Activated CD8-positive, alpha-beta T cell treated with anti-CD3 and anti-CD28 coated beads, Interleukin-2, amount 10 ng/mL, durations not matched to agents 7 days and 5 days (primary cell): Measurements from ENCODE around the gene LCLAT1. TPM values are rescaled to one million over a fixed set of nuclear protein-coding genes. Genes with fewer than 3 reads are reported as not detected.
A peak's percentile ranks its signal among the peaks of the same experiment; 100 is the strongest.

Source experiments
- ATAC-seq: fragments of 150-1000 bp; cut with Tn5 transposase; one replicate; pipeline ENCODE4 v1.10.0; 2021; ENCODE audit warnings: moderate library complexity
- CTCF ChIA-PET: fragments of 350-600 bp; sonication (Branson Sonifier 250); formaldehyde crosslinking; loops from one replicate; lab custom pipeline; 2021; ENCODE audit warnings: antibody characterized with exemption; lab: Charles Lee
- POLR2A ChIA-PET: fragments of 350-600 bp; sonication (Branson Sonifier 250); formaldehyde crosslinking; loops from one replicate; lab custom pipeline; 2021; ENCODE audit warnings: antibody characterized with exemption; lab: Charles Lee
- DNase-seq: peaks from one replicate; pipeline ENCODE4 v3.0.0-alpha.2; 2020
- H3K27ac Mint-ChIP-seq: one replicate; pipeline ENCODE4 v1.8.0; 2021; ENCODE audit warnings: mild to moderate bottlenecking, mixed read lengths
- H3K27me3 Mint-ChIP-seq: one replicate; pipeline ENCODE4 v1.8.0; 2021; ENCODE audit warnings: low read depth, mixed read lengths
- H3K36me3 Mint-ChIP-seq: one replicate; pipeline ENCODE4 v1.8.0; 2021; ENCODE audit warnings: low read depth, mixed read lengths
- H3K4me1 Mint-ChIP-seq: one replicate; pipeline ENCODE4 v1.8.0; 2021; ENCODE audit warnings: low read depth, mixed read lengths
- H3K4me3 Mint-ChIP-seq: one replicate; pipeline ENCODE4 v1.8.0; 2021; ENCODE audit warnings: mild to moderate bottlenecking, mixed read lengths
- H3K9me3 Mint-ChIP-seq: one replicate; pipeline ENCODE4 v1.8.0; 2022; ENCODE audit warnings: mixed read lengths; ENCODE audit not compliant: insufficient read depth
- total RNA-seq, 2 experiments: library from RNA; stranded (reverse); gene quantifications; one replicate each; pipeline ENCODE4 v1.2.3, GENCODE V29; 2021

The LCLAT1 gene
- total RNA-seq, 2 experiments from 2014 or later, result 25.1 to 25.3 TPM

- DNase-seq (no peak), ATAC-seq (no peak)
- no peaks in the 10 kb centered on the region for H3K36me3 Mint-ChIP-seq
- no peak overlapping the region for H3K4me3 Mint-ChIP-seq
- peaks cover 19% of the 10 kb centered on the region for H3K4me1 Mint-ChIP-seq
- CTCF ChIA-PET, result interaction anchor here (1.1 kb wide), 1 partner anchor 8 kb away, joined by 3 read pairs; no protein-coding TSS in a partner anchor
- no peak overlapping the region for H3K27ac Mint-ChIP-seq
- H3K27me3 Mint-ChIP-seq, result no peaks in the 10 kb centered on the region
- POLR2A ChIA-PET, result interaction anchor here (0.7 to 1.2 kb wide), 2 partner anchors 19 to 281 kb away, joined by 3 read pairs; partner anchors contain the start of gene YPEL5
- no peaks in the 10 kb centered on the region for H3K9me3 Mint-ChIP-seq
Measured at GRCh38 chr2:30427606-30428347, 19.3 kb upstream of the LCLAT1 start.

- no peaks in the 10 kb centered on the region for H3K9me3 Mint-ChIP-seq
- H3K4me1 Mint-ChIP-seq, result peaks cover 15% of the 10 kb centered on the region
- H3K27ac Mint-ChIP-seq, result peak overlapping the region; percentile 1
- DNase-seq, result no peak
- no peaks in the 10 kb centered on the region for H3K36me3 Mint-ChIP-seq
- no peak overlapping the region for H3K4me3 Mint-ChIP-seq
- H3K27me3 Mint-ChIP-seq, result no peaks in the 10 kb centered on the region
- POLR2A ChIA-PET, result interaction anchor here (1.2 kb wide), 1 partner anchor 18 kb away, joined by 3 read pairs; no protein-coding TSS in a partner anchor
- ATAC-seq, result no peak
- CTCF ChIA-PET, result interaction anchor here (1.1 to 1.6 kb wide), 2 partner anchors 9 to 10 kb away, joined by 3 read pairs; no protein-coding TSS in a partner anchor
Measured at GRCh38 chr2:30428348-30428662, 18.7 kb upstream of the LCLAT1 start.

DNA sequence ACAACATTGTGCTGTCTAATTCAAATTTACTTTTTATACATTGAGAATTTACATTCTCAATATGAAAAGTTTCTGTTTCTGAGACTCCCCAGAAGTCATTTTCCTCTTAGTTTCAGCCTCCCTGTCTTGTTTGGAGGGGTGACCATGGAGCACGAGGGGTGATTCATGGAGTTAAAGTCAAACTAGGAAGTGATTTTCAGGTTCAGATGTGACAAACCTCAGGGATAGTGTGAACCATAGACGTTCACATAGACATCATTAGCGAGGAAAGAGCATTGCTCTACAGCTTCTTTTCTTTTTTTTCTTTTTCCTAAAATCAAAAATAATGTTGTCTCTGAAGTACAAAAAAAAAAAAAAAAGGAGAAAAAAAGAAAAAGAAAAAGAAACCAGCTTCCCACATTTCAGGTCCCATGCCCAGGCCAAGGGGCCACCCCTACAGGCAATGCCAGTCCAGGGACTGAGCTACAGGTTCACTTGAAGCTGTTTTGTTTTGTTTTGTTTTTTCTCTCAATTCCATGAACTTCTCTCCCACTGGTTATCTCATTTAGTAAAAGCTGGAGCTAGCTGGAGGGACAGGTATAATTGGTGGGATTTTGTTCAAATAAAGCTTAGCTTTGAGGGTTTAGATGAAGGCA is 18.1 kb upstream of the LCLAT1 start:
- no peak overlapping the region for H3K4me3 Mint-ChIP-seq
- H3K9me3 Mint-ChIP-seq, result no peaks in the 10 kb centered on the region
- H3K27me3 Mint-ChIP-seq, result no peaks in the 10 kb centered on the region
- CTCF ChIA-PET, result interaction anchor here (0.8 to 1.6 kb wide), 3 partner anchors 9 to 264 kb away, joined by 3 to 5 read pairs (median 3); no protein-coding TSS in a partner anchor
- peak overlapping the region; percentile 1 for H3K27ac Mint-ChIP-seq
- no peaks in the 10 kb centered on the region for H3K36me3 Mint-ChIP-seq
- DNase-seq (no peak), ATAC-seq (no peak)
- POLR2A ChIA-PET, result interaction anchor here (0.6 to 1.2 kb wide), 2 partner anchors 18 to 215 kb away, joined by 3 read pairs; no protein-coding TSS in a partner anchor
- peaks cover 14% of the 10 kb centered on the region for H3K4me1 Mint-ChIP-seq

GRCh38 chr2:30433541-30434299 is 13.3 kb upstream of the LCLAT1 start:
- ATAC-seq, result no peak

GRCh38 chr2:30434708-30435107 is 12.3 kb upstream of the LCLAT1 start:
- CTCF ChIA-PET, result no interaction called here
- Mint-ChIP-seq H3K9me3 (no peaks in the 10 kb centered on the region), H3K27me3 (no peaks in the 10 kb centered on the region), H3K4me3 (no peak overlapping the region), H3K36me3 (no peaks in the 10 kb centered on the region), H3K27ac (no peak overlapping the region), H3K4me1 (peaks cover 4% of the 10 kb centered on the region)
- no peak for DNase-seq
- POLR2A ChIA-PET, result no interaction called here
- ATAC-seq, result no peak

More at GRCh38 chr2:30433541-30434299, 13.3 kb upstream of the LCLAT1 start:
- no peaks in the 10 kb centered on the region for H3K27me3 Mint-ChIP-seq
- no peaks in the 10 kb centered on the region for H3K9me3 Mint-ChIP-seq
- H3K36me3 Mint-ChIP-seq, result no peaks in the 10 kb centered on the region
- ChIA-PET POLR2A (no interaction called here), CTCF (interaction anchor here (1.3 to 2.7 kb wide), 2 partner anchors 11 to 12 kb away, joined by 4 to 13 read pairs; no protein-coding TSS in a partner anchor)
- H3K4me1 Mint-ChIP-seq, result peaks cover 4% of the 10 kb centered on the region
- no peak overlapping the region for H3K27ac Mint-ChIP-seq
- H3K4me3 Mint-ChIP-seq, result no peak overlapping the region
- no peak for DNase-seq

DNA sequence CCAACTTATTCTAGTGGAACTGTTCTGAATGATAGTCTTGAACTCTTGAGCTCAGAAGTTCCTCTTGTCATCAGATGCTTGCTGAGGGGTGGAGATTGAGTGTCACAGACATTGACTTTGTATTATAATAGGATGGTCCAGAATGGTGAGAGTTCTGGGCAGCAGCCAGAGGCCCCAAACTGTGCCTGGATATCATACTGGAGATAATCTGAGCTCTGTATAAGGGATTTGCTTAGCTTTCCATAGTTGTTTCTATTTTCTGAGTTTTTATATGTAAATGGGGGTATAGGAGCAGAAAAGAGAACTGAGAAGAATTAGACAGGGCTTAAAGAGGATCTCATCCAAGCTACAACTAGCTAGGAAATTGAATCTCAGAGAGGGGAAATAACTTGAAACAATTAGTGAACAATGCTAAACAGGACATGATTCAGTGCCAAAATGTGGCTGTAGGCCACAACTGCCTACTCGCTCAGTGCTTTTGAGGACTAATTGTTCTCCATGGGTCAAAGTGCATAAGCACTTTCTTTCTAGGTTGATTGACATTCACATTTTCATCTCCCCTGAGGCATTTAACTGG is 10.1 kb upstream of the LCLAT1 start:
- ChIA-PET CTCF (interaction anchor here (0.9 to 2.0 kb wide), 7 partner anchors 11 to 275 kb away, joined by 3 to 8 read pairs (median 4); no protein-coding TSS in a partner anchor), POLR2A (interaction anchor here (1.2 kb wide), 1 partner anchor 205 kb away, joined by 3 read pairs; no protein-coding TSS in a partner anchor)
- DNase-seq (no peak), ATAC-seq (no peak)
- no peak overlapping the region for H3K4me3 Mint-ChIP-seq
- peaks cover 9% of the 10 kb centered on the region for H3K4me1 Mint-ChIP-seq
- no peaks in the 10 kb centered on the region for H3K36me3 Mint-ChIP-seq
- H3K9me3 Mint-ChIP-seq, result no peaks in the 10 kb centered on the region
- no peaks in the 10 kb centered on the region for H3K27me3 Mint-ChIP-seq
- H3K27ac Mint-ChIP-seq, result no peak overlapping the region

GRCh38 chr2:30437809-30438548 is 9.1 kb upstream of the LCLAT1 start:
- ChIA-PET POLR2A (interaction anchor here (0.6 to 0.9 kb wide), 2 partner anchors 15 to 256 kb away, joined by 3 to 4 read pairs; no protein-coding TSS in a partner anchor), CTCF (interaction anchor here (0.9 to 2.0 kb wide), 3 partner anchors 9 to 273 kb away, joined by 3 to 8 read pairs (median 4); partner anchors contain the start of gene LCLAT1)
- Mint-ChIP-seq H3K4me3 (no peak overlapping the region), H3K36me3 (no peaks in the 10 kb centered on the region), H3K9me3 (no peaks in the 10 kb centered on the region), H3K4me1 (peaks cover 9% of the 10 kb centered on the region), H3K27ac (no peak overlapping the region), H3K27me3 (no peaks in the 10 kb centered on the region)
- ATAC-seq (no peak), DNase-seq (no peak)

DNA sequence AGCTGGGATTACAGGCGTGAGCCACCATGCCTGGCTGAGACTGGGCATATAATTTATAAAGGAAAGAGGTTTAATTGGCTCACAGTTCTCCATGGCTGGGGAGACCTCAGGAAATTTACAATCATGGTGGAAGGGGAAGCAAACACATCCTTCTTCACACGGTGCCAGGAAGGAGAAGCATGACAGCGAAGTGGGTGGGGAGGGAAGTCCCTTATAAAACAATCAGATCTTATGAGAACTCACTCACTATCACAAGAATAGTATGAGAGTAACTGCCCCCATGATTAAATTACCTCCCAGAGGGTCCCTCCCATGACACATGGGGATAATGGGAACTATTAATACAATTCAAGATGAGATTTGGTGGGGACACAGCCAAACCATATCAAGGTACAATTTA is 7.8 kb upstream of the LCLAT1 start:
- H3K4me1 Mint-ChIP-seq, result peaks cover 9% of the 10 kb centered on the region

GRCh38 chr2:30439879-30440278 is 7.2 kb upstream of the LCLAT1 start:
- no peak overlapping the region for H3K27ac Mint-ChIP-seq
- no peaks in the 10 kb centered on the region for H3K9me3 Mint-ChIP-seq
- H3K27me3 Mint-ChIP-seq, result no peaks in the 10 kb centered on the region

More for the DNA sequence above, 7.8 kb upstream of the LCLAT1 start:
- Mint-ChIP-seq H3K27ac (no peak overlapping the region), H3K36me3 (no peaks in the 10 kb centered on the region), H3K9me3 (no peaks in the 10 kb centered on the region), H3K27me3 (no peaks in the 10 kb centered on the region), H3K4me3 (no peak overlapping the region)
- CTCF ChIA-PET, result interaction anchor here (2.0 kb wide), 1 partner anchor 274 kb away, joined by 8 read pairs; no protein-coding TSS in a partner anchor
- no peak for ATAC-seq
- DNase-seq, result no peak
- POLR2A ChIA-PET, result no interaction called here

GRCh38 chr2:30441023-30441422 is 6.0 kb upstream of the LCLAT1 start:
- ATAC-seq (no peak), DNase-seq (no peak)
- Mint-ChIP-seq H3K27me3 (no peaks in the 10 kb centered on the region), H3K4me1 (peaks cover 11% of the 10 kb centered on the region), H3K9me3 (no peaks in the 10 kb centered on the region), H3K27ac (no peak overlapping the region), H3K36me3 (no peaks in the 10 kb centered on the region), H3K4me3 (no peak overlapping the region)
- ChIA-PET CTCF (no interaction called here), POLR2A (no interaction called here)

More at GRCh38 chr2:30439879-30440278, 7.2 kb upstream of the LCLAT1 start:
- Mint-ChIP-seq H3K4me3 (no peak overlapping the region), H3K4me1 (peaks cover 9% of the 10 kb centered on the region), H3K36me3 (no peaks in the 10 kb centered on the region)
- no peak for ATAC-seq
- ChIA-PET CTCF (interaction anchor here (0.9 to 1.2 kb wide), 2 partner anchors 17 to 272 kb away, joined by 3 read pairs; no protein-coding TSS in a partner anchor), POLR2A (no interaction called here)
- no peak for DNase-seq
